IMR-90 (cell line): ENCODE data around the gene ABHD16B. TPM values are rescaled to one million over a fixed set of nuclear protein-coding genes. Genes with fewer than 3 reads are reported as not detected.
A peak's percentile ranks its signal among the peaks of the same experiment; 100 is the strongest.

Experiments
- ATAC-seq: fragments of 200-7000 bp; cut with Tn5 transposase; 2 replicates; pipeline ENCODE4 v1.9.1; 2020; ENCODE audit warnings: low read depth, mild to moderate bottlenecking, moderate library complexity
- Bru-seq: library from RNA; stranded (reverse); fragments of 400-500 nt; gene quantifications from one replicate; lab custom pipeline; 2021; lab: Mats Ljungman, UMichigan
- BruChase-seq, 2 experiments: library from RNA; stranded (reverse); fragments of 400-500 nt; gene quantifications; one replicate each; lab custom pipeline; 2021; lab: Mats Ljungman, UMichigan
- BruUV-seq: library from RNA; stranded (reverse); fragments of 400-500 nt; replicated peaks from 2 replicates; lab custom pipeline; 2021; lab: Mats Ljungman, UMichigan
- CTCF ChIA-PET: fragments of 300-600 bp; formaldehyde crosslinking; extraction: SDS; loops from one replicate; lab custom pipeline; 2021; ENCODE audit warnings: antibody characterized with exemption; lab: Yijun Ruan, JAX
- POLR2A ChIA-PET: fragments of 300-600 bp; sonication (Branson Sonifier 250); formaldehyde crosslinking; loops from one replicate; lab custom pipeline; 2022; ENCODE audit warnings: antibody characterized with exemption; ENCODE audit not compliant: unreplicated experiment; lab: Charles Lee
- DNase-seq: peaks from one replicate; pipeline ENCODE4 v3.0.0; 2013
- H2AFZ ChIP-seq: replicated peaks from 2 replicates; pipeline ENCODE3; 2013; ENCODE audit warnings: low read length, mild to moderate bottlenecking; ENCODE audit not compliant: poor library complexity
- H2AK5ac ChIP-seq: 2 replicates; pipeline ENCODE4 v1.6.1; 2013; ENCODE audit warnings: low read depth, low read length, inconsistent platforms
- H2AK9ac ChIP-seq: replicated peaks from 2 replicates; pipeline ENCODE3; 2013; ENCODE audit warnings: mild to moderate bottlenecking, low read depth, low read length, moderate library complexity; ENCODE audit not compliant: poor library complexity
- H2BK120ac ChIP-seq: 2 replicates; pipeline ENCODE4 v1.6.1; 2013; ENCODE audit warnings: low read depth, low read length, inconsistent platforms
- H2BK15ac ChIP-seq: 3 replicates; pipeline ENCODE4 v1.6.1; 2013; ENCODE audit warnings: low read depth, low read length, inconsistent platforms
- H2BK20ac ChIP-seq: 2 replicates; pipeline ENCODE4 v1.6.1; 2013; ENCODE audit warnings: low read depth, mild to moderate bottlenecking, inconsistent platforms, low read length, moderate library complexity
- H2BK5ac ChIP-seq: 2 replicates; pipeline ENCODE4 v1.6.1; 2013; ENCODE audit warnings: mild to moderate bottlenecking, low read depth, low read length, inconsistent platforms; ENCODE audit not compliant: poor library complexity, severe bottlenecking
- H3K14ac ChIP-seq: replicated peaks from 2 replicates; pipeline ENCODE4 v1.6.1; 2013; ENCODE audit warnings: low read depth, low read length, inconsistent platforms
- H3K18ac ChIP-seq: 2 replicates; pipeline ENCODE4 v1.6.1; 2013; ENCODE audit warnings: low read depth, low read length, control low read depth
- H3K23ac ChIP-seq: 2 replicates; pipeline ENCODE4 v1.6.1; 2013; ENCODE audit warnings: low read depth, low read length, inconsistent platforms
- H3K27ac ChIP-seq: 2 replicates; pipeline ENCODE4 v1.5.1; 2013; ENCODE audit warnings: mild to moderate bottlenecking, control low read depth, low read length; ENCODE audit not compliant: insufficient read depth
- H3K27me3 ChIP-seq: 2 replicates; pipeline ENCODE4 v1.6.1; 2013; ENCODE audit warnings: low read length; ENCODE audit not compliant: control insufficient read depth, insufficient read depth
- H3K36me3 ChIP-seq: 2 replicates; pipeline ENCODE4 v1.6.1; 2013; ENCODE audit warnings: low read length, mixed read lengths; ENCODE audit not compliant: control insufficient read depth, insufficient read depth
- H3K4ac ChIP-seq: 2 replicates; pipeline ENCODE4 v1.6.1; 2013; ENCODE audit warnings: low read depth, low read length, inconsistent platforms
- H3K4me1 ChIP-seq: 2 replicates; pipeline ENCODE4 v1.6.1; 2013; ENCODE audit warnings: low read length, mixed read lengths; ENCODE audit not compliant: control insufficient read depth, insufficient read depth
- H3K4me2 ChIP-seq: 2 replicates; pipeline ENCODE4 v1.6.1; 2013; ENCODE audit warnings: low read depth, mild to moderate bottlenecking, control low read depth, low read length, moderate library complexity
- H3K4me3 ChIP-seq: 2 replicates; pipeline ENCODE4 v1.5.1; 2013; ENCODE audit warnings: low read depth, mild to moderate bottlenecking, control low read depth, low read length, moderate library complexity; ENCODE audit not compliant: insufficient read depth
- H3K56ac ChIP-seq: 2 replicates; pipeline ENCODE4 v1.6.1; 2013; ENCODE audit warnings: low read length, inconsistent platforms; ENCODE audit not compliant: insufficient read depth; ENCODE audit errors: extremely low read depth
- H3K79me1 ChIP-seq, 2 experiments: 2 replicates each; pipeline ENCODE4 v1.6.1; 2013; ENCODE audit warnings: low read length in 2 of 2, inconsistent platforms in 1 of 2, low read depth in 1 of 2
- H3K9ac ChIP-seq: 2 replicates; pipeline ENCODE4 v1.6.1; 2013; ENCODE audit warnings: low read depth, low read length, control low read depth
- H3K9me1 ChIP-seq: 2 replicates; pipeline ENCODE4 v1.6.1; 2013; ENCODE audit warnings: low read length, inconsistent platforms; ENCODE audit not compliant: insufficient read depth
- H3K9me3 ChIP-seq: 2 replicates; pipeline ENCODE4 v1.6.1; 2013; ENCODE audit warnings: low read length; ENCODE audit not compliant: control insufficient read depth, insufficient read depth
- H4K20me1 ChIP-seq: 2 replicates; pipeline ENCODE4 v1.6.1; 2013; ENCODE audit warnings: low read length, inconsistent platforms; ENCODE audit not compliant: insufficient read depth
- H4K5ac ChIP-seq: 2 replicates; pipeline ENCODE4 v1.6.1; 2013; ENCODE audit warnings: mild to moderate bottlenecking, low read depth, low read length, control low read depth
- H4K8ac ChIP-seq, 2 experiments: 2 replicates each; pipeline ENCODE4 v1.6.1; 2013; ENCODE audit warnings: low read depth in 2 of 2, low read length in 2 of 2, control low read depth in 1 of 2, inconsistent platforms in 1 of 2
- H4K91ac ChIP-seq: 2 replicates; pipeline ENCODE4 v1.6.1; 2013; ENCODE audit warnings: low read depth, low read length, inconsistent platforms; ENCODE audit not compliant: insufficient read depth
- FOS ChIP-seq: fragments of 150-350 bp; IDR thresholded peaks from 2 replicates; pipeline ENCODE4 v1.6.1; 2016; ENCODE audit warnings: low read depth, low read length
- POLR2A ChIP-seq: IDR thresholded peaks from 2 replicates; pipeline ENCODE4 v1.6.1; 2012; ENCODE audit warnings: mild to moderate bottlenecking, low read depth, low read length
- RCOR1 ChIP-seq: IDR thresholded peaks from 2 replicates; pipeline ENCODE4 v1.6.1; 2012; ENCODE audit warnings: mild to moderate bottlenecking, low read length, improper control_type of control experiment; ENCODE audit not compliant: insufficient replicate concordance
- SMC3 ChIP-seq: fragments of 150-350 bp; IDR thresholded peaks from 2 replicates; pipeline ENCODE4 v1.6.1; 2016; ENCODE audit warnings: low read depth, mild to moderate bottlenecking, antibody characterized with exemption, low read length, moderate library complexity
- whole genome bisulfite sequencing, 2 experiments: methylation state at CpG; one replicate each; pipeline versions ENCODE4 v1.1.5 to v1.1.7; 2013; ENCODE audit warnings: missing lambda C conversion rate in 2 of 2; ENCODE audit not compliant: insufficient read length in 1 of 2; ENCODE audit errors: extremely low coverage in 2 of 2; 5-methylcytosine and 5-hydroxymethylcytosine counted together
- dilution Hi-C: fragments of 300-500 bp; cut with HindIII; formaldehyde crosslinking; loops from one replicate; pipeline ENCODE4 v1.14.3; 2018; ENCODE audit warnings: low sequenced_read_pairs; ENCODE audit not compliant: unreplicated experiment
- in situ Hi-C: fragments of 300-500 bp; cut with MboI; formaldehyde crosslinking; loops from 3 replicates; pipeline ENCODE4 v1.14.3; 2019; ENCODE audit warnings: low sequenced_read_pairs, inconsistent platforms, mixed read lengths
- intact Hi-C: fragments of 100-400 bp; cut with micrococcal nuclease; formaldehyde crosslinking; loops from 2 replicates; pipeline ENCODE4 v1.10.0; 2022
- long read RNA-seq: library from polyadenylated mRNA; unstranded; transcript quantifications from one replicate; pipeline ENCODE4 v2.0.0, GENCODE V29; 2021; ENCODE audit not compliant: unreplicated experiment
- polyA plus RNA-seq, 3 experiments: library from polyadenylated mRNA; depleted of rRNA; stranded (reverse); fragments of >200 nt; gene quantifications; 2 replicates each; pipeline ENCODE4 v1.2.3, GENCODE V29; 2012; ENCODE audit warnings: low replicate concordance in 1 of 3
- total RNA-seq: library from RNA; depleted of rRNA; stranded (reverse); fragments of >200 nt; gene quantifications from 2 replicates; pipeline ENCODE4 v1.2.3, GENCODE V29; 2012; rRNA removed

The ABHD16B gene
- total RNA-seq (not detected in 2 replicates), polyA plus RNA-seq (2012; rRNA removed) (0.05 TPM in 1 of 2 replicates, not detected in the other), Bru-seq, nascent RNA (not detected), BruChase-seq, experiment 1, labeled RNA remaining after a 6-hour chase (not detected), BruChase-seq, experiment 2, labeled RNA remaining after a 2-hour chase (not detected)
- not detected in 2 replicates for polyA plus RNA-seq (2012; cell fraction: cytosol; rRNA removed)
- not detected in 2 replicates for polyA plus RNA-seq (2012; cell fraction: nucleus; rRNA removed; ENCODE audit: low replicate concordance)
- long read RNA-seq, result 0 reads

DNA sequence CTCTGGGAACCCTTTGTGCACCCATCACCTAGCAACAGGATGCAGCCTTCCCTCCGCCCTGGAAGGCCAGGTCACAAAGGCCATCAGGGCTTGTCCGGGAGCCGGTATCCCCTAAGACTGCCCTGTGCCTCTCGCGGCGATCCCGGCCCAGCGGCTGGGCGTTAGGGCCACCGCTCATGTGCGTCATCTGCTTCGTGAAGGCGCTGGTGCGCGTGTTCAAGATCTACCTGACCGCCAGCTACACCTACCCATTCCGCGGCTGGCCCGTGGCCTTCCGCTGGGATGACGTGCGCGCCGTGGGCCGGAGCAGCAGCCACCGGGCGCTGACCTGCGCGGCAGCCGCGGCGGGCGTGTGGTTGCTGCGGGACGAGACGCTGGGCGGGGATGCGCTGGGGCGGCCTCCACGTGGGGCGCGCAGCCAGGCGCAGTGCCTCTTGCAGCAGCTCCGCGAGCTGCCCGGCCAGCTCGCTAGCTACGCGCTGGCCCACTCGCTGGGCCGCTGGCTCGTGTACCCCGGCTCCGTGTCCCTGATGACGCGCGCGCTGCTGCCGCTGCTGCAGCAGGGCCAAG, at the start of gene ABHD16B:
Gene ABHD16B (plus strand): TSS at position 134 of the 570 bp plus-strand sequence. CDS start 43 bp downstream, at position 177.
- Histone ChIP-seq H3K4me1 (peaks cover 20% of the 10 kb centered on the region), H3K9ac (no peak within 1 kb of the TSS), H4K91ac (no peak within 1 kb of the TSS), H2AK5ac (no peak within 1 kb of the TSS), H3K4ac (no peak within 1 kb of the TSS), H3K18ac (no peak within 1 kb of the TSS), H2AK9ac (peak within 1 kb of the TSS; percentile 81), H4K8ac (no peak within 1 kb of the TSS), H4K5ac (no peak within 1 kb of the TSS), H3K4me3 (no peak within 1 kb of the TSS), H3K23ac (no peak within 1 kb of the TSS), H4K20me1 (no peaks in the 10 kb centered on the region), H3K36me3 (peaks cover 10% of the 10 kb centered on the region; the same call in 1 of the 2 replicates), H3K9me1 (no peaks in the 10 kb centered on the region; the same call in 1 of the 2 replicates), H3K9me3 (no peaks in the 10 kb centered on the region), H2BK15ac (no peak within 1 kb of the TSS), H2BK120ac (no peak within 1 kb of the TSS), H3K27me3 (no peaks in the 10 kb centered on the region), H3K79me1 (peaks cover 8 to 30% of the 10 kb centered on the region in 2 experiments), H3K27ac (no peak within 1 kb of the TSS), H2AFZ (no peak within 1 kb of the TSS), H2BK5ac (no peak within 1 kb of the TSS), H3K14ac (no peak within 1 kb of the TSS), H2BK20ac (no peak within 1 kb of the TSS), H3K56ac (no peak within 1 kb of the TSS), H3K4me2 (no peak within 1 kb of the TSS)
- in situ Hi-C loops, result loop anchor here (10.0 kb wide), 2 partner anchors 157 to 327 kb away; partner anchors contain the start of genes ARFRP1, PTK6 and ZGPAT
- intact Hi-C loops, result no loop called here
- ATAC-seq (no peak), DNase-seq (no peak)
- no TSS peak for BruUV-seq
- dilution Hi-C loops, result no loop called here
- 97% methylated on average over 52 of the region's 59 CpGs; no CpG with 5 or more reads in 1 of the 2 experiments for WGBS, 2 experiments
- POLR2A ChIA-PET, result no interaction called here
- CTCF ChIA-PET, result no interaction called here
- no peak for TF ChIP-seq FOS
- TF ChIP-seq RCOR1, result no peak
- no peak for TF ChIP-seq POLR2A
- TF ChIP-seq SMC3, result no peak
